ENCODE results near the gene RXRG.

DNA sequence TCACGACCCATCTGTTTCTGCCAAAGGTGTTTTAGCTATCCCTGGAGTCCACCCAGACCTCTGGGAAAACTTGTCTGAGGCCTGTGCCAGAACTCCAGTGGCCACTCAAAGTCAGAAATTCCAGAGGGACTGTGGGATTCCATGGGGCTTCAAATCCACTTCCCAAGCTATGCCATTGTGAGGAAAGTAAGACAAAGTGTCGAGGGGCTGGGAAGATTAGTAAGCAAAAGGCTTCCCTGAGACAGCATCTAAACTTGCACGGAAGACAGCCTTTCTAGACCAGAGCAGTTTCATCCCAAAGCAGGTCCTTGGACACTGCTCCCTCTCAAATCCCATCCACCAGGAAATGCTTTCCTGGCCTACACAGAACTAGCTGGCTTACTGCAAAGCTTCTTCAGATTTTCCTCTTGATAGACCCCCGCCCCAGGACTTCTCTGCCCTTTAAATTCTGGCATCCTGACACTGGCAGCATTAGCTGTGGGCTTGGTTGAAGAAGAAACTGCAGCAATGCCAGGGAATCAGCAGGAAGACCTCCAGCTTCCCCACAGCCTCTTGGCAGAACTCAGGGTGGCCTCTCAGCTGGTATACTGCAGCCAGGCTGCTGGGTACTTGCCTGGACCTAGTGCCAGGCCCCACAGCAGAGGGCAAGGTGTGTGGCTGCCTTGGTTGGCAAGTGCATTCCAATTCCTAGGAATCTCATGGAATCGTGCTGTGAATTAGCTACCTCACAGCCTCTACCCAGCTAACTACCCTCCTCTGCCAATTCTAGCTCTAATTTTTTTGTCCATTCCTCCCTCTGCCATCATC is 61.1 kb downstream of the RXRG start:
- TF ChIP-seq POLR2A (IDR thresholded peaks at IDR 0.05): no peak
- TF ChIP-seq, protein P1, sequence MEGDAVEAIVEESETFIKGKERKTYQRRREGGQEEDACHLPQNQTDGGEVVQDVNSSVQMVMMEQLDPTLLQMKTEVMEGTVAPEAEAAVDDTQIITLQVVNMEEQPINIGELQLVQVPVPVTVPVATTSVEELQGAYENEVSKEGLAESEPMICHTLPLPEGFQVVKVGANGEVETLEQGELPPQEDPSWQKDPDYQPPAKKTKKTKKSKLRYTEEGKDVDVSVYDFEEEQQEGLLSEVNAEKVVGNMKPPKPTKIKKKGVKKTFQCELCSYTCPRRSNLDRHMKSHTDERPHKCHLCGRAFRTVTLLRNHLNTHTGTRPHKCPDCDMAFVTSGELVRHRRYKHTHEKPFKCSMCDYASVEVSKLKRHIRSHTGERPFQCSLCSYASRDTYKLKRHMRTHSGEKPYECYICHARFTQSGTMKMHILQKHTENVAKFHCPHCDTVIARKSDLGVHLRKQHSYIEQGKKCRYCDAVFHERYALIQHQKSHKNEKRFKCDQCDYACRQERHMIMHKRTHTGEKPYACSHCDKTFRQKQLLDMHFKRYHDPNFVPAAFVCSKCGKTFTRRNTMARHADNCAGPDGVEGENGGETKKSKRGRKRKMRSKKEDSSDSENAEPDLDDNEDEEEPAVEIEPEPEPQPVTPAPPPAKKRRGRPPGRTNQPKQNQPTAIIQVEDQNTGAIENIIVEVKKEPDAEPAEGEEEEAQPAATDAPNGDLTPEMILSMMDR (IDR thresholded peaks at IDR 0.05): no peak

Data from right lobe of liver (tissue), 4 donors.